ENCODE measurements around the gene WDR7.

The WDR7 gene

DNA sequence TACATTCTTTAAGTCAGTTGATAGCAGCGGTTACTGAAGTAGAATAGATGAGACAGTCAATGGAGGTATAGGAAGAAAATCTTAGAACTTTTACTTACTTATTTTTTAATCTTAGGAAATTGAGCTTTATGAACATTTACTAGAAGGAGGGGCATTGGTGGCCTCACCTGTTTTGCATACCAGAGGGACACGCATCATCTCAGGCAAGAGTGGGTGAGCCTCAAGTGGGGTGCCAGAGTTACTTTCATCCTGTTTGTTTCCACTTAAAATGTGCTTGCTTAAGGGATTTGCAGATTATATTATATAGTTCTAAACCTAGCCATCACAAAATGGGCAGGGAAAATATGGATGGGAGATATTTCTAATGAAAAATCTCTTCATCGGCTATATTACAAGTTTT lies 61.6 kb downstream of the WDR7 start:
- Histone ChIP-seq H3K27ac (ENCODE audit: low read depth, low read length, poor library complexity, severe bottlenecking) (no peak overlapping the region), H3K4me2 (ENCODE audit: low read length) (no peak overlapping the region), H3K36me3 (ENCODE audit: insufficient read depth, low read length) (no peaks in the 10 kb centered on the region), H3K4me3 (ENCODE audit: low read depth, low read length, poor library complexity, severe bottlenecking) (no peak overlapping the region), H2AFZ (ENCODE audit: low read length) (no peak overlapping the region), H3K9me2 (ENCODE audit: low read depth, low read length) (no peaks in the 10 kb centered on the region), H3K9ac (ENCODE audit: low read length) (no peak overlapping the region), H3K9me3 (ENCODE audit: low read length) (no peaks in the 10 kb centered on the region), H4K20me1 (ENCODE audit: insufficient read depth, low read length) (no peaks in the 10 kb centered on the region), H3K27me3 (ENCODE audit: insufficient read depth, low read length) (no peaks in the 10 kb centered on the region), H3K4me1 (ENCODE audit: insufficient read depth, low read length, severe bottlenecking) (no peaks in the 10 kb centered on the region), H3K79me2 (ENCODE audit: insufficient read depth, low read length) (no peaks in the 10 kb centered on the region), H3F3A (ENCODE audit: insufficient read depth, low read length) (no peaks in the 10 kb centered on the region)
- TF ChIP-seq, protein P1, sequence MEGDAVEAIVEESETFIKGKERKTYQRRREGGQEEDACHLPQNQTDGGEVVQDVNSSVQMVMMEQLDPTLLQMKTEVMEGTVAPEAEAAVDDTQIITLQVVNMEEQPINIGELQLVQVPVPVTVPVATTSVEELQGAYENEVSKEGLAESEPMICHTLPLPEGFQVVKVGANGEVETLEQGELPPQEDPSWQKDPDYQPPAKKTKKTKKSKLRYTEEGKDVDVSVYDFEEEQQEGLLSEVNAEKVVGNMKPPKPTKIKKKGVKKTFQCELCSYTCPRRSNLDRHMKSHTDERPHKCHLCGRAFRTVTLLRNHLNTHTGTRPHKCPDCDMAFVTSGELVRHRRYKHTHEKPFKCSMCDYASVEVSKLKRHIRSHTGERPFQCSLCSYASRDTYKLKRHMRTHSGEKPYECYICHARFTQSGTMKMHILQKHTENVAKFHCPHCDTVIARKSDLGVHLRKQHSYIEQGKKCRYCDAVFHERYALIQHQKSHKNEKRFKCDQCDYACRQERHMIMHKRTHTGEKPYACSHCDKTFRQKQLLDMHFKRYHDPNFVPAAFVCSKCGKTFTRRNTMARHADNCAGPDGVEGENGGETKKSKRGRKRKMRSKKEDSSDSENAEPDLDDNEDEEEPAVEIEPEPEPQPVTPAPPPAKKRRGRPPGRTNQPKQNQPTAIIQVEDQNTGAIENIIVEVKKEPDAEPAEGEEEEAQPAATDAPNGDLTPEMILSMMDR (IDR thresholded peaks at IDR 0.05; ENCODE audit: low read length): no peak
- no peak for TF ChIP-seq EZH2 (IDR thresholded peaks at IDR 0.05; ENCODE audit: borderline replicate concordance, low read length)

DNA sequence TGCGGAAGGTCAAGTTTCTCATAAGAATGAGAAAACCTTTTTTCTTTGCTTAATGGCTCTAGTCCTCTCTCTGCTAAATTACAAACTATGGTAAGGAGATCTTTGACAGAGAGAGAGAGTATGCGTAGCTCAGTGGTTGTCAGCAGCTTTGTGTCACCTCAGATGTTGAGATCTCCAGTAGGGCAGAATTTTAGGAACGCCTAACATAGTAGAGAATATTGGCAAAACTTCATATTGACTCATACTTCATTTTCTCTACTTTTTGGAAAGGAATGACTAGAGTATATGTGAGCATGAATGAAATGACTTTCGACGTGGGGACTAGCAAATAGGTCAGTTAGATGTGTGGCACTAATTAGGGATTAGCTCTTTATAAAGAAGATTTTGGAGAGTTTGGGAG lies 64.0 kb downstream of the WDR7 start:
- Histone ChIP-seq H3K4me3 (ENCODE audit: low read depth, low read length, poor library complexity, severe bottlenecking) (no peak overlapping the region), H3K27me3 (ENCODE audit: insufficient read depth, low read length) (no peaks in the 10 kb centered on the region), H3K4me2 (ENCODE audit: low read length) (no peak overlapping the region), H3K9ac (ENCODE audit: low read length) (no peak overlapping the region), H3K36me3 (ENCODE audit: insufficient read depth, low read length) (no peaks in the 10 kb centered on the region), H3K9me3 (ENCODE audit: low read length) (no peaks in the 10 kb centered on the region), H3F3A (ENCODE audit: insufficient read depth, low read length) (no peaks in the 10 kb centered on the region), H2AFZ (ENCODE audit: low read length) (no peak overlapping the region), H3K4me1 (ENCODE audit: insufficient read depth, low read length, severe bottlenecking) (no peaks in the 10 kb centered on the region), H4K20me1 (ENCODE audit: insufficient read depth, low read length) (no peaks in the 10 kb centered on the region), H3K79me2 (ENCODE audit: insufficient read depth, low read length) (no peaks in the 10 kb centered on the region), H3K27ac (ENCODE audit: low read depth, low read length, poor library complexity, severe bottlenecking) (no peak overlapping the region), H3K9me2 (ENCODE audit: low read depth, low read length) (no peaks in the 10 kb centered on the region)
- no peak for TF ChIP-seq EZH2 (IDR thresholded peaks at IDR 0.05; ENCODE audit: borderline replicate concordance, low read length)
- TF ChIP-seq, protein P1 (IDR thresholded peaks at IDR 0.05; ENCODE audit: low read length): no peak

DNA sequence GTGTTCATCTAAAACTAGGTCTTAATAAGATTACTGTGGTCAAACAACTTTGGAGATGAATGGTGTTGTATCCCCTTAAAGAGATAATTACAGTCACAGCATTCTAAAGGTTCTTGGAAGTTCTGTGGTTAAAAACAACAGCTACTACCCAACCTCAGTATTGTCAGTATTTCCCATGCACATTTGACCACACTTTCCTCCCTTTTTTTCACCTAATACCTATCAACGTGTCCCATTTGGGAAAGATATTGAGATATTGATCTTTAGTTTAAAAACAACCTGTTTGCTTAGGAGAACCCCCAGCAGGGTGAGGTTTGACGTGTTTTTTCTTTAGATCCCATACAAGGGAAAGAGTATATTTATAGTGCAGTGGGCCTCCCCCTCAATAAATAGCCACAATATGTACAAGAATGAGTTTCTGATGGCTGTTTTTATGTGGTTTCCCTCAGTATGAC lies 65.6 kb downstream of the WDR7 start:
- Histone ChIP-seq H3K27me3 (ENCODE audit: insufficient read depth, low read length) (no peaks in the 10 kb centered on the region), H3K79me2 (ENCODE audit: insufficient read depth, low read length) (no peaks in the 10 kb centered on the region), H3K4me3 (ENCODE audit: low read depth, low read length, poor library complexity, severe bottlenecking) (no peak overlapping the region), H4K20me1 (ENCODE audit: insufficient read depth, low read length) (no peaks in the 10 kb centered on the region), H3K9me3 (ENCODE audit: low read length) (no peaks in the 10 kb centered on the region), H2AFZ (ENCODE audit: low read length) (no peak overlapping the region), H3K9ac (ENCODE audit: low read length) (no peak overlapping the region), H3K27ac (ENCODE audit: low read depth, low read length, poor library complexity, severe bottlenecking) (no peak overlapping the region), H3K36me3 (ENCODE audit: insufficient read depth, low read length) (no peaks in the 10 kb centered on the region), H3K4me1 (ENCODE audit: insufficient read depth, low read length, severe bottlenecking) (no peaks in the 10 kb centered on the region), H3K9me2 (ENCODE audit: low read depth, low read length) (no peaks in the 10 kb centered on the region), H3F3A (ENCODE audit: insufficient read depth, low read length) (no peaks in the 10 kb centered on the region), H3K4me2 (ENCODE audit: low read length) (no peak overlapping the region)
- TF ChIP-seq, protein P1 (IDR thresholded peaks at IDR 0.05; ENCODE audit: low read length): no peak
- TF ChIP-seq EZH2 (IDR thresholded peaks at IDR 0.05; ENCODE audit: borderline replicate concordance, low read length): no peak

Data from OCI-LY1 (cell line).